ENCODE measurements around the gene ARL13B. TPM values are rescaled to one million over a fixed set of nuclear protein-coding genes. Genes with fewer than 3 reads are reported as not detected.

The ARL13B gene
- total and polyA plus RNA-seq, 2 donors (not counting 1 experiment from before 2014, with no cell fraction given), result 1.3 to 12.9 TPM

- ChIA-PET POLR2A (interaction anchor here (1.2 kb wide), 1 partner anchor 84 kb away, joined by 7 read pairs; the partner anchor contains the start of gene ARL13B), CTCF (interaction anchor here (0.7 to 2.8 kb wide), 6 partner anchors 8 to 84 kb away, joined by 3 to 11 read pairs (median 4); partner anchors contain the start of gene ARL13B)
- intact Hi-C loops (cut with micrococcal nuclease), result no loop called here
- Histone ChIP-seq H4K20me1 (ENCODE audit: control insufficient read depth, insufficient read depth, low read length, poor library complexity, severe bottlenecking) (no peaks in the 10 kb centered on the region), H3K9ac (ENCODE audit: low read length) (peak overlapping the region; percentile 93), H3K4me3 (ENCODE audit: control extremely low read depth in 1 of 5, extremely low read depth in 1 of 5, insufficient read depth in 1 of 5, low read depth in 2 of 5, low read length in 4 of 5) (peak overlapping the region; percentile 68 to 95 (median 93)), H3K79me2 (ENCODE audit: control insufficient read depth, insufficient read depth, low read length) (peaks cover 60% of the 10 kb centered on the region), H3K36me3 (replicated peaks in 1 of 2; ENCODE audit: control extremely low read depth in 1 of 2, control insufficient read depth in 1 of 2, extremely low read depth in 1 of 2, insufficient read depth in 2 of 2, low read length in 1 of 2) (peaks cover 7 to 25% of the 10 kb centered on the region in 2 experiments), H3K4me1 (ENCODE audit: control insufficient read depth in 2 of 2, insufficient read depth in 2 of 2, low read length in 2 of 2) (peaks cover 18 to 29% of the 10 kb centered on the region in 2 donors), H3K4me2 (replicated peaks; ENCODE audit: low read depth, low read length, poor library complexity, severe bottlenecking) (peak overlapping the region; percentile 85), H3K27ac (ENCODE audit: low read length in 2 of 2) (peak overlapping the region; percentile 94 to 99), H3K9me3 (ENCODE audit: control extremely low read depth in 1 of 3, control insufficient read depth in 2 of 3, insufficient read depth in 1 of 3, low read length in 2 of 3) (peaks cover 0 to 2% (median 0%) of the 10 kb centered on the region in 3 donors), H3K27me3 (replicated peaks in 1 of 4; ENCODE audit: control extremely low read depth in 1 of 4, control insufficient read depth in 3 of 4, insufficient read depth in 4 of 4, low read length in 3 of 4) (no peaks in the 10 kb centered on the region), H2AFZ (ENCODE audit: insufficient read depth, low read depth, low read length, poor library complexity, severe bottlenecking) (peak overlapping the region; percentile 92)
- DNase-seq (no peak), ATAC-seq (ENCODE audit: low read depth) (no peak)
- Mint-ChIP-seq H3K27ac (peak overlapping the region; percentile 100), H3K27me3 (no peaks in the 10 kb centered on the region), H3K4me1 (peaks cover 48% of the 10 kb centered on the region), H3K9me3 (ENCODE audit: insufficient read depth) (no peaks in the 10 kb centered on the region), H3K4me3 (peak overlapping the region; percentile 100)
- TF ChIP-seq CTCF (IDR thresholded peaks at IDR 0.05), result no peak
- no peak for TF ChIP-seq EZH2 (IDR thresholded peaks at IDR 0.05; ENCODE audit: borderline replicate concordance, insufficient read depth, low read depth, low read length, poor library complexity, severe bottlenecking)
- 60% methylated on average over 2 of the region's 17 CpGs for WGBS (ENCODE audit: insufficient coverage)
Observed at GRCh38 chr3:94063496-94064119, 83.7 kb downstream of the ARL13B start.

- Histone ChIP-seq H3K27ac (ENCODE audit: low read length in 2 of 2) (no peak overlapping the region), H2AFZ (ENCODE audit: insufficient read depth, low read depth, low read length, poor library complexity, severe bottlenecking) (no peak overlapping the region), H3K9me3 (ENCODE audit: control extremely low read depth in 1 of 3, control insufficient read depth in 2 of 3, insufficient read depth in 1 of 3, low read length in 2 of 3) (peaks cover 0 to 2% (median 0%) of the 10 kb centered on the region in 3 donors), H3K79me2 (ENCODE audit: control insufficient read depth, insufficient read depth, low read length) (peaks cover 68% of the 10 kb centered on the region), H3K36me3 (replicated peaks in 1 of 2; ENCODE audit: control extremely low read depth in 1 of 2, control insufficient read depth in 1 of 2, extremely low read depth in 1 of 2, insufficient read depth in 2 of 2, low read length in 1 of 2) (peaks cover 7 to 21% of the 10 kb centered on the region in 2 experiments), H3K4me3 (ENCODE audit: control extremely low read depth in 1 of 5, extremely low read depth in 1 of 5, insufficient read depth in 1 of 5, low read depth in 2 of 5, low read length in 4 of 5) (no peak overlapping the region), H3K9ac (ENCODE audit: low read length) (peak overlapping the region; percentile 93), H3K4me2 (replicated peaks; ENCODE audit: low read depth, low read length, poor library complexity, severe bottlenecking) (peak overlapping the region; percentile 85), H3K4me1 (ENCODE audit: control insufficient read depth in 2 of 2, insufficient read depth in 2 of 2, low read length in 2 of 2) (peaks cover 18 to 29% of the 10 kb centered on the region in 2 donors), H4K20me1 (ENCODE audit: control insufficient read depth, insufficient read depth, low read length, poor library complexity, severe bottlenecking) (no peaks in the 10 kb centered on the region), H3K27me3 (replicated peaks in 1 of 4; ENCODE audit: control extremely low read depth in 1 of 4, control insufficient read depth in 3 of 4, insufficient read depth in 4 of 4, low read length in 3 of 4) (no peaks in the 10 kb centered on the region)
- no peaks in the 10 kb centered on the region for H3K27me3 Mint-ChIP-seq
- ChIA-PET CTCF (interaction anchor here (1.2 to 2.8 kb wide), 2 partner anchors 26 to 61 kb away, joined by 3 to 11 read pairs; no protein-coding TSS in a partner anchor), POLR2A (no interaction called here)
- no peaks in the 10 kb centered on the region for H3K9me3 Mint-ChIP-seq (ENCODE audit: insufficient read depth)
- intact Hi-C loops (cut with micrococcal nuclease), result no loop called here
- no peak overlapping the region for H3K27ac Mint-ChIP-seq
- no peak for ATAC-seq (ENCODE audit: low read depth)
- DNase-seq, result no peak
- no peak for TF ChIP-seq CTCF (IDR thresholded peaks at IDR 0.05)
- no peak for TF ChIP-seq EZH2 (IDR thresholded peaks at IDR 0.05; ENCODE audit: borderline replicate concordance, insufficient read depth, low read depth, low read length, poor library complexity, severe bottlenecking)
- peak overlapping the region; percentile 100 for H3K4me3 Mint-ChIP-seq
- 71% methylated on average over 4 of the region's 6 CpGs for WGBS (ENCODE audit: insufficient coverage)
- H3K4me1 Mint-ChIP-seq, result peaks cover 53% of the 10 kb centered on the region
Observed at GRCh38 chr3:94064243-94064860, 84.4 kb downstream of the ARL13B start.
